GM08714 (cell line): ENCODE results near the gene LDHAL6B.

Experiments
- H3K4me3 ChIP-seq: fragments of 200-500 bp; sonication (Bioruptor generic); 2 replicates; pipeline ENCODE4 v1.5.1; 2014; ENCODE audit warnings: mild to moderate bottlenecking, low read length, inconsistent platforms
- ZNF274 ChIP-seq: IDR thresholded peaks from 2 replicates; pipeline ENCODE4 v1.6.1; 2012; ENCODE audit warnings: mild to moderate bottlenecking, low read depth, low read length

The LDHAL6B gene

DNA sequence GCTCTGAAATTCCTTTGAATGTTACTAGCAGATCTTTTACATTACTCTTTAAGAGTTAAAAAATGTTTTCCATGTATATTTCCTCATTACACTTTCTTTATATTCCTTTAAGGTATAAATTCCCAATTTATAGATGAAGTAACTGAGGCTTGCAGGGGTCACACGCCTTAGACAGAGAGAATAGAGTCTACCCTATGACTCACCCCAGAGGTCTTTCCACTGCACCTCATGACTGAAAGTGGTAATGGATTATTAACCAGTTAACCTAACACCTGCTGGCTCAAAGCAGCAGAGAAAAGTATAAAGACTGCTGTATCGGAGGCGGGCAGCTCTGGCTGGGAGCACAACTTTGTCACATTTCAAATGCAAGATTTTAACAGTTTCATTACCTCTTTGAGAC, 37.7 kb downstream of the LDHAL6B start:
- no peak for TF ChIP-seq ZNF274
- peak overlapping the region; percentile 35; the same call in 1 of the 2 replicates for H3K4me3 ChIP-seq

DNA sequence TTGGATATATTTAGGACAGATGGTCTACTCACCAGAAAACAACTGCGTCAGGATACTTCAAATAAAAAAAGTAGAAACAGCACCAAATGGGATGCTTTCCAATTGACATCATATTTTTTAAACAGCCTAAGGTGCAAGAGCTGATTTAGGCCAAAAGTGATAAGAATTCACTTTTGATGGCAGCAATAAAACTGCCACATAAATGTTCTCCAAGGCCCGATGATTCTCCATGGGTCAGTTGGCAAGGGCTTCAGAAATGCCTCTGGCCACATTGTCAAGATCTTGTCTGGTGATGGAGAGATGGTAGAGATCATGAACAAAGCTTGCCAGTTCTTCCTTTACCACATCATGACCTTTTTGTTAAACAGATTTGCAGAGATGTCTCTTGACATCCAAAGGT, 38.9 kb downstream of the LDHAL6B start:
- no peak for TF ChIP-seq ZNF274
- no peak overlapping the region for H3K4me3 ChIP-seq

DNA sequence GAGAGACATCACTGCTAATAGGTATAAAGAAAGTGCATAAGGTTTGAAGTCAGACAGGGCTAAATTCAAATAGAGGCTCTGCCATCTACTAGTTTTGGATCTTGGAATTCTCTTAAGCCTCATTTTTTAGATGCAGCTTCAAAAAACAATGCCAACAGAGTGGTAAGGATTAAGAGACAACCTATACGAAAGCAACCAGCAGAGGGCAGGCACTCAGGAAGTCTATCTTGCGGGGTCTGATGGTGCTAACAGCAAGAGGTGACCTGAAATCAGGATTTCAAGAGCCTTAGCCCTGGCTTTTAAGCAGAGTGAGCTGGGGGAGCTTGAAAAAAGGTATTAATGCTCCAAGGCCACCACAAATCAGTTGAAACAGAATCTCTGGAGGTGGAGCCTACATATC, 40.7 kb downstream of the LDHAL6B start:
- no peak overlapping the region for H3K4me3 ChIP-seq
- no peak for TF ChIP-seq ZNF274

- no peak for TF ChIP-seq ZNF274
Observed at GRCh38 chr15:59249816-59250215, 43.2 kb downstream of the LDHAL6B start.

GRCh38 chr15:59250249-59250648, 43.6 kb downstream of the LDHAL6B start:
- no peak overlapping the region for H3K4me3 ChIP-seq
- TF ChIP-seq ZNF274 = no peak

More at GRCh38 chr15:59249816-59250215, 43.2 kb downstream of the LDHAL6B start:
- H3K4me3 ChIP-seq = no peak overlapping the region

DNA sequence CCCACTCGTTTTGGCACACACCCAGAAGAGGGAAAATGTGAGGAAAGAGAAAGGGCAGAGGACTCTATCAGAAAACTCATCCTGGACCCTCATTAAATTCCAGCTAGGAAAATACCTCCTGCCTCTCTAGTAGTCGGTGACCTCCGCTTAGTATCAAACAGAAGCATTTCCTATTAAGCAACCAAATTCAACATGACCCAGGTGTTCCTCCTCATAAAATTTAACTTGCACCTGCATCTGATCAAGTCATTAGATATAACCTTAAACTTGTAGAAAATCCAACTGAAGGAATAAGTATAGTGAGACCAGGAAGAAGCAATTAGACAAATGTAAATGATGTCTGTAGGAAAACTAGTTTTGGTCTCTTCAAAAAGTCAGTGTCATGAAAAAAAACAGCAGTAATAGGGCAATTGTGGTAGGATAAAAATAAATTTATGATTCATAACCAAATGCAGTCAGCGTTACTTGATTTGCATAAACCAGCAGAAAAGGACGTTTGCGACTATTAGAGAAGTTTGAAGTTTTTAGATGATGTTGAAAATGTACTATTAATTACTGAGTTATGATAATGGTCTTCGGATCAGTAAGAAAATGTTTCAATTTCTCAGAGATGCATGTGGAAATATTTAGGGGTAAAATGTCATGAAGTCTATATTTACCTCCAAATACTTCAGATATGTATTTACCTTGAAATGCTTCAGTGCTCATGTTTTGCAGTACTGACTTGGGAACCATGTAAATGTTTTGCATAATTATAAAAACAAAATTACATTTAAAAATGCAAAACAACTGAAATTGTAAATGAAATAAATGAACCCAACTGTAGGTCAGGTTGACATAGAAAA, 44.6 kb downstream of the LDHAL6B start:
- peak overlapping the region; percentile 15; the same call in 1 of the 2 replicates for H3K4me3 ChIP-seq
- no peak for TF ChIP-seq ZNF274

- no peak for TF ChIP-seq ZNF274
Observed at GRCh38 chr15:59252137-59252536, 45.5 kb downstream of the LDHAL6B start.

DNA sequence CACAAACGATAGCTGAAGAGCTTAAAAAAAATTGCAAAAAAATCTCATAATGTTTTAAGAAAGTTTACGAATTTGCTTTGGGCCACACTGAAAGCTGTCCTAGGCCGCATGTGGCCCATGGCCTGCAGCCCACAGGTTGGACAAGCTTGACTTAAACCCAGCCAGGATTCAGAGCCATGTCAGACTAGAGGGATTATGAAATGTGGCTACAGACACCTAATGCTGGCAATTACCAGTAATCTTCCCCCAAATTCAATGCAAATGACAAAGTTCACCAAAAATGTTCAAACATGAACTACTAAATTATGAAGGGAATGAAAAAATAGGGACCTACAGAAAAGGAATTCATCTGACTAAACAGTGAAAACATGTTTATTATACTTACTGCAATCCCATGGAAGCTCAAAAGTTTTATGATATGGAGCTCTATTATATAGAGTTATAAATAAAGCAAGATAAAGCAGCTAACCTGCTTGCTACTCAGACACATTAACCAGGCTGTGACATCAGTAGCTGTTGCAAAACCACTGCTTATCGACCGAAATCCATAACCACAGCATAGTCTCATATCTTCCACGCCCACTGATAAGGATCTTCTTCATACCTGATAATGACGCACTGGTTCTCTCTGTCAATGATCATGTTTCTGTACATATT, 49.2 kb downstream of the LDHAL6B start:
- no peak for TF ChIP-seq ZNF274
- H3K4me3 ChIP-seq = no peak overlapping the region

More at GRCh38 chr15:59252137-59252536, 45.5 kb downstream of the LDHAL6B start:
- no peak overlapping the region for H3K4me3 ChIP-seq

DNA sequence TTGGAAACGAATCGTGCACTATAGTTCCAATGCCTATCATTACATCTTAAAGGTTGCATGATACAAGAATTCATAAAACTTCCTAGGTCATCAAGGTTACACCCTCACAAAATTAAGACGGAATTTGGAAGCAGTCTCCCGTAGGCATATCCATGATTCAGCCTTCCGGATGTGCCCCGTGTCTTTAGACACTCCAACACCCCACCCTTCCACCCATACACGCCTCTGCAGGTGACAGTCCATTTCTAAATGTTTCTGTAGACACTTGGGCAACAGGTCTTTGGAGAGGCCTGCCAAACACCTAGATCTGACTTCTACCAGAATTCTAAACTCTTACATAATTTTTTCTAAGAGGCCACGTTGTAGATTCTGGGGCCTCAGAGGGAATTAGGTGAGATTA, 49.8 kb downstream of the LDHAL6B start:
- H3K4me3 ChIP-seq = no peak overlapping the region
- no peak for TF ChIP-seq ZNF274

DNA sequence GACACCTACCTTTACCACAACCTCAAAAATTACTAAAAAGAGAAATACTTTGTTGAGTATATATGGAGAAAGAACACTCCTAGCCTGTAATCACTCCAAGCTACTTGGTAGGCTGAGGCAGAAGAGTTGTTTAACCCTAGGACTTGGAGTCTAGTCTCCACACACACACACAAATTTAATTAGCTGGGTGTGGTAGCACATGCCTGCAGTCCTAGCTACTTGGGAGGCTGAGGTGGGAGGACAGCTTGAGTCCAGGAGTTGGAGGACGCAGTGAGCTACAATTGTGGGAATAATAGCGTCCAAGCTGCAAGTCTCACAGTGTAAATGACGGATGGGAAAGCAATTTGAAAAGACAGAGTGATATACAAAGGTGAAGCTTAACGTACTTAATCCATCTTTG, 50.5 kb downstream of the LDHAL6B start:
- no peak overlapping the region for H3K4me3 ChIP-seq
- TF ChIP-seq ZNF274 = no peak
